RWPE2 (cell line): ENCODE results near the gene INO80E.
A peak's percentile ranks its signal among the peaks of the same experiment; 100 is the strongest.

Experiments
- ATAC-seq: fragments of 200-7000 bp; cut with Tn5 transposase; 3 replicates; pipeline ENCODE4 v1.9.1; 2021; ENCODE audit warnings: low read depth
- DNase-seq: peaks from one replicate; pipeline ENCODE4 v3.0.0-alpha.2; 2020; ENCODE audit warnings: low spot score
- H3K27ac ChIP-seq: fragments of 450-650 bp; 2 replicates; pipeline ENCODE4 v1.5.1; 2017; ENCODE audit warnings: mild to moderate bottlenecking; ENCODE audit not compliant: poor library complexity, severe bottlenecking
- H3K27me3 ChIP-seq: fragments of 250-450 bp; sonication (Bioruptor Pico); 2 replicates; pipeline ENCODE4 v1.5.1; 2021; ENCODE audit warnings: mild to moderate bottlenecking, moderate library complexity; ENCODE audit not compliant: insufficient read depth, poor library complexity, severe bottlenecking
- H3K36me3 ChIP-seq: fragments of 250-450 bp; sonication (Bioruptor Pico); 2 replicates; pipeline ENCODE4 v1.5.1; 2020; ENCODE audit warnings: low read depth, mild to moderate bottlenecking, moderate library complexity
- H3K4me1 ChIP-seq: fragments of 250-450 bp; sonication (Bioruptor Pico); 2 replicates; pipeline ENCODE4 v1.5.1; 2021; ENCODE audit warnings: mild to moderate bottlenecking, moderate library complexity; ENCODE audit not compliant: insufficient read depth, poor library complexity, severe bottlenecking
- H3K4me3 ChIP-seq: fragments of 250-450 bp; sonication (Bioruptor Pico); 2 replicates; pipeline ENCODE4 v1.5.1; 2021; ENCODE audit warnings: mild to moderate bottlenecking, moderate library complexity; ENCODE audit not compliant: severe bottlenecking
- H3K9me3 ChIP-seq: fragments of 250-450 bp; sonication (Bioruptor Pico); 2 replicates; pipeline ENCODE4 v1.5.1; 2021; ENCODE audit warnings: mild to moderate bottlenecking, moderate library complexity; ENCODE audit not compliant: severe bottlenecking
- TF ChIP-seq, protein P1 (sequence below): fragments of 450-650 bp; IDR thresholded peaks from one replicate; pipeline ENCODE4 v1.5.1; 2017; ENCODE audit warnings: mild to moderate bottlenecking, moderate library complexity; ENCODE audit not compliant: poor library complexity, severe bottlenecking

The INO80E gene

GRCh38 chr16:29995911-29996765 is at the start of gene INO80E:
Gene INO80E (plus strand): TSS chr16:29996241. CDS start chr16:29996311, 70 bp downstream.
- Histone ChIP-seq H3K27ac (peak within 1 kb of the TSS; percentile 89), H3K4me1 (peaks cover 5% of the 10 kb centered on the region), H3K36me3 (peaks cover 23% of the 10 kb centered on the region), H3K9me3 (no peaks in the 10 kb centered on the region), H3K27me3 (no peaks in the 10 kb centered on the region), H3K4me3 (peak within 1 kb of the TSS; percentile 77)
- TF ChIP-seq, protein P1, sequence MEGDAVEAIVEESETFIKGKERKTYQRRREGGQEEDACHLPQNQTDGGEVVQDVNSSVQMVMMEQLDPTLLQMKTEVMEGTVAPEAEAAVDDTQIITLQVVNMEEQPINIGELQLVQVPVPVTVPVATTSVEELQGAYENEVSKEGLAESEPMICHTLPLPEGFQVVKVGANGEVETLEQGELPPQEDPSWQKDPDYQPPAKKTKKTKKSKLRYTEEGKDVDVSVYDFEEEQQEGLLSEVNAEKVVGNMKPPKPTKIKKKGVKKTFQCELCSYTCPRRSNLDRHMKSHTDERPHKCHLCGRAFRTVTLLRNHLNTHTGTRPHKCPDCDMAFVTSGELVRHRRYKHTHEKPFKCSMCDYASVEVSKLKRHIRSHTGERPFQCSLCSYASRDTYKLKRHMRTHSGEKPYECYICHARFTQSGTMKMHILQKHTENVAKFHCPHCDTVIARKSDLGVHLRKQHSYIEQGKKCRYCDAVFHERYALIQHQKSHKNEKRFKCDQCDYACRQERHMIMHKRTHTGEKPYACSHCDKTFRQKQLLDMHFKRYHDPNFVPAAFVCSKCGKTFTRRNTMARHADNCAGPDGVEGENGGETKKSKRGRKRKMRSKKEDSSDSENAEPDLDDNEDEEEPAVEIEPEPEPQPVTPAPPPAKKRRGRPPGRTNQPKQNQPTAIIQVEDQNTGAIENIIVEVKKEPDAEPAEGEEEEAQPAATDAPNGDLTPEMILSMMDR: no peak
- DNase-seq (peak; percentile 98), ATAC-seq (peak; percentile 87)

DNA sequence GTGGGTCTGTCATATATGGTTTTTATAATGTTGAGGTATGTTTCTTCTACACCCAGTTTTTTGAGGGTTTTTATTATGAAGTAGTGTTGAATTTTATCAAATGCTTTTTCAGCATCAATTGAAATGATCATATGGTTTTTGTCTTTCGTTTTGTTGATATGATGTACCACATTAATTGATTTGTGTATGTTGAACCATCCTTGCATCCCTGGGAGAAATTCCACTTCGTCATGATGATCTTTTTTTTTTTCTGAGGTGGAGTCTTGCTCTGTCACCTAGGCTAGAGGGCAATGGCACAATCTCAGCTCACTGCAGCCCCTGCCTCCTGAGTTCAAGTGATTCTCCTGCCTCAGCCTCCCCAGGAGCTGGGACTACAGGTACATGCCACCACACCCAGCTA is 48.1 kb upstream of the INO80E start:
- Histone ChIP-seq H3K4me3 (no peak overlapping the region), H3K9me3 (no peaks in the 10 kb centered on the region), H3K27me3 (no peaks in the 10 kb centered on the region), H3K4me1 (peaks cover 13% of the 10 kb centered on the region), H3K27ac (no peak overlapping the region), H3K36me3 (no peaks in the 10 kb centered on the region)
- ATAC-seq: no peak
- DNase-seq: no peak
- TF ChIP-seq, protein P1: no peak

DNA sequence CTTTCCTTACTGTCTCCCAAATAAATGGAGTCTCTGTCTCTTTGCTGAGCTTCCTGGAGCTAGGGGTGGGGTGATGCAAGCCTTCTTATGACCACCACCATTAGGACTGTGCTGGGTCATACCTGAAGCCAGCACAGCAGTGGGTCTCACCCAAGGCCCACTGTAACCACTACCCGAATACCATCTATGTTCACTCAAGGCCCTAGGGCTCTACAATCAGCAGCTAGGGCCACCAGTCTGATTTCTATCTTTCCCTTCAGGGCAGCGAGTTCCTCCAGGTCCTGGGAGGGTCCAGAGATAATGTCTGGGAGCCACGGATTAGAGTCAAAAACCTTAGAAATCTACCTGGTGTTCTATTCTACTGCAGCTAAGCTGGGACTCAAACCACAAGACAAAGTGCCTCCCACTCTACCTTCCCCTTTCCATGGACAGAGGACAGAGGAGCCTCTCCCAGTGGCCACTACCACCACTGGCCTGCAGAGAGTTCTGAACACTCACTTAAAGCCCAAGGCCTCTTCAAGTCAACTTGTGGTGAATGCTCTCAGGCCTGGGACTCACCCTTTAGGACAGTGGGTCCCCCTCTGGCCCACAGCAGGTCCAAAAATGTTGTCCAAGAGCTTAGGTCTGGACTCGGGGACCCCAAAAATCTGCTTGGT is 45.1 kb upstream of the INO80E start:
- Histone ChIP-seq H3K4me3 (no peak overlapping the region), H3K4me1 (no peaks in the 10 kb centered on the region), H3K9me3 (no peaks in the 10 kb centered on the region), H3K36me3 (no peaks in the 10 kb centered on the region), H3K27ac (no peak overlapping the region), H3K27me3 (no peaks in the 10 kb centered on the region)
- DNase-seq (no peak), ATAC-seq (no peak)
- TF ChIP-seq, protein P1: no peak

GRCh38 chr16:29951625-29952365 is 44.2 kb upstream of the INO80E start:
- H3K4me3 ChIP-seq: no peak overlapping the region
- TF ChIP-seq, protein P1: no peak
- H3K27ac ChIP-seq: no peak overlapping the region
- H3K9me3 ChIP-seq: no peaks in the 10 kb centered on the region
- H3K27me3 ChIP-seq: no peaks in the 10 kb centered on the region
- no peaks in the 10 kb centered on the region for H3K4me1 ChIP-seq
- DNase-seq (no peak), ATAC-seq (no peak)
- no peaks in the 10 kb centered on the region for H3K36me3 ChIP-seq
